GM13976 (cell line): ENCODE measurements around the gene NID2.

Experiments used
- DNase-seq: peaks from one replicate; pipeline ENCODE4 v3.0.0; 2012; ENCODE audit warnings: low spot score
- in situ Hi-C: fragments of 300-500 bp; cut with MboI; formaldehyde crosslinking; loops from one replicate; pipeline ENCODE4 v1.12.0; 2022; ENCODE audit warnings: low sequenced_read_pairs, mixed read lengths, inconsistent platforms; ENCODE audit not compliant: unreplicated experiment
- TF ChIP-seq, protein P1 (sequence below): IDR thresholded peaks from 2 replicates; pipeline ENCODE4 v1.5.1; 2012; ENCODE audit warnings: borderline replicate concordance, mild to moderate bottlenecking; ENCODE audit not compliant: insufficient read depth; ENCODE audit errors: extremely low read depth, missing control alignments, control extremely low read depth

The NID2 gene

DNA sequence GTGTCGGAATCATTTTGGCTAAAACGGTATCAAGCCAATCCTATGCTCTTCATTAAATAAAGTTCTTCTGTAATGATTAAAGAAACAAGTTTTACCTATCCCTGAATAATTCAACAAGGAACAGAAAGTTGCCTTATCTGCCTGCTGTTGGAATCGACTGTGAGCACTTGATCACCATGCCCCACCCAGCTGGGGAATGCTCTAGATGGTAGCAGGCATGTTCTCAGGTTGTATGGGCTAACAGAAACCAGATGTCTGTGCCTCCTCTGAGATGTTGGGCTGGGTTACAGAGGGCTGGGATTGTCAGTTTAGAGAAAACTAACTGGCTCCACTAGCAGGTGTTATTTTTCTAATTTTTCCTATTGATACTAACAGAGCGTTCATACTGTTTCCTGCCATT, 50.6 kb downstream of the NID2 start:
- no peak for DNase-seq
- TF ChIP-seq, protein P1, sequence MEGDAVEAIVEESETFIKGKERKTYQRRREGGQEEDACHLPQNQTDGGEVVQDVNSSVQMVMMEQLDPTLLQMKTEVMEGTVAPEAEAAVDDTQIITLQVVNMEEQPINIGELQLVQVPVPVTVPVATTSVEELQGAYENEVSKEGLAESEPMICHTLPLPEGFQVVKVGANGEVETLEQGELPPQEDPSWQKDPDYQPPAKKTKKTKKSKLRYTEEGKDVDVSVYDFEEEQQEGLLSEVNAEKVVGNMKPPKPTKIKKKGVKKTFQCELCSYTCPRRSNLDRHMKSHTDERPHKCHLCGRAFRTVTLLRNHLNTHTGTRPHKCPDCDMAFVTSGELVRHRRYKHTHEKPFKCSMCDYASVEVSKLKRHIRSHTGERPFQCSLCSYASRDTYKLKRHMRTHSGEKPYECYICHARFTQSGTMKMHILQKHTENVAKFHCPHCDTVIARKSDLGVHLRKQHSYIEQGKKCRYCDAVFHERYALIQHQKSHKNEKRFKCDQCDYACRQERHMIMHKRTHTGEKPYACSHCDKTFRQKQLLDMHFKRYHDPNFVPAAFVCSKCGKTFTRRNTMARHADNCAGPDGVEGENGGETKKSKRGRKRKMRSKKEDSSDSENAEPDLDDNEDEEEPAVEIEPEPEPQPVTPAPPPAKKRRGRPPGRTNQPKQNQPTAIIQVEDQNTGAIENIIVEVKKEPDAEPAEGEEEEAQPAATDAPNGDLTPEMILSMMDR = no peak
- in situ Hi-C loops = no loop called here

DNA sequence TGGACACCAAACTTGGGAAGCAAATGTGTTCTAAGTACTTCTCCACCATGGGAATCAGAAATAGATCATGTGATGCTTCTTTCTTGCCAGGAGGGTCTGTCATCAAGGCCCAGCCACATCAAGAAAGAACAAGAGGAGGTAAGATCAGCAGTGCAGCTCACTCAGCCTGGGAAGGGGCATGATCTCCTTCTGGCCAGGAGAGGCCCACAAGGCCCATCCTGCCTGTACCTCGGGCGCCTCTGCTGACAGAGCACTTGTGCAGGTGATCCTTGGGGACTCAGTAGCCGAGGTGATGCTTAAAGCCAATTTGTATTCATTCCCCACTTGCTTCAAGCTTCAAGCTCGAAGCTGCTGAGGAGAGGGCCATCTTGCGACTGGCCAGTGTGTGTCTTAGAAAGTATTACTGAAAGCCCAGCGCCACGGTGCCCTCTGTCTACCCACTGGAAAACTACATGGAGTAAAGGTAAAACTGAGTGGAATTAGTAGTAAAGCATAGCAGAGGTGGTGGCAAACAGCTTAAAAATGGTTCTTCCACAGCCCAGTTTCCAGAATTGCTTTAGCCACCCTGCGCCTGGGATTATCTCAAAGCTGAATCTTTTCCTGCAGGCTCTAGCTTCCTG, 53.3 kb downstream of the NID2 start:
- no peak for DNase-seq
- in situ Hi-C loops = no loop called here

DNA sequence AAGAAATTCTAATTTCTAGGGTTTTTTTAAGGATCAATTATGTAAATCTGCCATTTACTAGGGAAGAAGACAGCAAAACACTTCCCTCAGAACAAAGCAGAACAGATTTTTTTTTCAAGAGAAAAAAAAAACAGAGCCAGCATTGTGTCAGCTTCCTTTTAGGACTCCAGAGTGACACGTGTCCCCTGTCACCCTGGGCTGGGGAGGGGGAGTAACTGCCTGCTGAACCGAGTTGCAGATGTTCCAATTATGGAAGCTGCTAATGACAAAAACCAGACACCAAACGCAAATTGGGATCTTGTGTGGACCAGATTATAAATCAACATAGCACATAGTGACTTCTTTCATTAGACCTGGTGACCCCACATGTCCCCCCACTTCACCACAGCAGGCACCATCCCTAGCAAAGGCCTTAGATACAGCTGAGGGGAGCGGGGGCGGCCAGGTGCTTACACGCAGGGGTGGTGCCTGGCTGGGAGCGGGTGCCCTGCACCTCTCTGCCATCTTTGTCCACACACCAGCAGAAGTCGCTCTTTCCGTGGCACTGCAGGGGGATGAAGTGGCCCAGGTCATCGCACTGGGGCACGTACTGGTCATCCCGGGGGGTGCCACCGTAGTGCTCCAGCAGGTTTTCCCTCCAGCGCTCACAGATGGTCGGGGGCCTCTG, 54.1 kb downstream of the NID2 start:
- no peak for DNase-seq
- TF ChIP-seq, protein P1 = no peak
- in situ Hi-C loops = no loop called here

More for the DNA sequence above, 53.3 kb downstream of the NID2 start:
- TF ChIP-seq, protein P1 = no peak

DNA sequence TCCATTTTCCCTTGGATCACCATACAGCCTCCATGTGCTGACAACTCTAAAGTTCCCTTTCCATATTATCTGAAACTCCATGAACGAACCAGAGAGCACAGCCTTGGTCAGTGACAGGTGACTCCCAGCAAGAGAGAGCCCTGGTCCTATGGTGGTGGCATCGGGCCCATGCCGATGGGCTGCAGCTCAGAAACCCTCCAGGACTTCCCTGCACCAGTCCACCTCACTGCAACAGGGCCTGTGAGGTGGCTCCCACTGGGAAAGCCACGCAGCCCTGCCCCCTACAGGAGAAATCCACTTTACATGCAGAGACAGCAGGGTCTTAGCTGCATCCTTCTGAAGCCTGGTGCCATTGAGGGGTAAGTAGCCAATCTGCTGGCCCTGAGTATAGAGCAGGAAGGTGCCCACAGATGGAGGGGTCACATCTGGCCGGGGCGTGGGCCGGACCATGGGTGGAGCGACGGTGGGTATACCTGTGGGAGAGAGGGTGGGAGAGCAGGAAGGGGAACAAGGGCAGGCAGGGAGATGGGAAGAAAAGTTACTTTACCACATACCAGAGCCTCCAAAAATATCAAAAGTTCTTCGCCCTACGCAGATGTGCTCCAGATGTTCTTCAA, 54.8 kb downstream of the NID2 start:
- TF ChIP-seq, protein P1 = no peak
- no peak for DNase-seq
- in situ Hi-C loops = no loop called here

DNA sequence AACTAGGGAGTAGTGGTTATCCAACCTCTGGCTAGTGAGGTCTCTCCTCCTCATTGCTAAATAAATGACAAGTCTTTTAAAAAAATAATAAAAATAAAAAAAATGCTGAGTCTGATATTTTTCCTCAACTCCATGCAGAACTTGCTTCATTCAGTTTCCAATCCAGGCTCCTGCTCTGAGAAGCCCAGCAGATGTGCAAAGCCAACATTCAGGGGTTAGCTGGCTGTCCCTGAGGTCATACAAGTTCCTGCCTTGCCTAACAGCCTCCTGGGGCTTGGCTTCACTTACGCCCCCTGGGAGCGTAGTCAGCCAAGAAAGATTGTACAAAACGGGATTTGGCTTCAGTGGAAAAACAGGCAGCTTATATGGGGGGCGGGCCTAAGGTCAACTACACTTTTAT, 56.2 kb downstream of the NID2 start:
- DNase-seq = no peak
- in situ Hi-C loops = no loop called here
- TF ChIP-seq, protein P1 = no peak

DNA sequence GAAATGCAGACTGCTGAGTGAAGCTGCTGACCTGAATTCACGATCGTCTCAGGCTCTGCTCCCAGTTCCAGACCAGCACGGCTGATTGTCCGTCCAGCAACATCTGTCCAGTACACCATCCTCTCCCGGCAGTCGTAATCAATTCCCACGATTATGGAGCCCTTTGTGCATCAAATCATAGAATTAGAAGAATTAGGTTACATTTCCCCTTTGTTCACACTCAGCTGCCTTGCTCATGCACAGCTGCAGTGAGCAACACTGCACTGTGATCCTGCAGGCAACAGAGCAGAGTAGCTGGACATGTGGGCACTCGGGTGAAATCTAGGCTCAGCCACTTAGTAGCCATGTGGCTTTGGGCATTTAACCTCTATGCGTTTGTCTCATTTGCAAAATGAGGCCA, 57.3 kb downstream of the NID2 start:
- in situ Hi-C loops = no loop called here
- TF ChIP-seq, protein P1 = no peak
- DNase-seq = no peak
